ENCODE results near the gene CKS1B.

The CKS1B gene

GRCh38 chr1:154970631-154971340 is 3.7 kb upstream of the CKS1B start, which contains the start of gene SHC1:
TSS of gene SHC1 (minus strand) at chr1:154970747. CDS start at chr1:154970526, 221 bp downstream.
- Mint-ChIP-seq H3K36me3 (ENCODE audit: low read depth) (peaks cover 21% of the 10 kb centered on the region), H3K9me3 (no peaks in the 10 kb centered on the region), H3K27ac (peak within 1 kb of the TSS; percentile 95), H3K4me1 (peaks cover 52% of the 10 kb centered on the region), H3K27me3 (ENCODE audit: low read depth, poor library complexity) (no peaks in the 10 kb centered on the region), H3K4me3 (peak within 1 kb of the TSS; percentile 88)
- peak; percentile 91 for DNase-seq
- no peak for TF ChIP-seq CTCF (IDR thresholded peaks at IDR 0.05)

GRCh38 chr1:154971341-154971998 is 3.0 kb upstream of the CKS1B start:
- no peak for DNase-seq
- no peak for TF ChIP-seq CTCF (IDR thresholded peaks at IDR 0.05)
- Mint-ChIP-seq H3K36me3 (ENCODE audit: low read depth) (peaks cover 20% of the 10 kb centered on the region), H3K4me1 (peaks cover 52% of the 10 kb centered on the region), H3K27me3 (ENCODE audit: low read depth, poor library complexity) (no peaks in the 10 kb centered on the region), H3K27ac (peak overlapping the region; percentile 95), H3K4me3 (peak overlapping the region; percentile 88), H3K9me3 (no peaks in the 10 kb centered on the region)

GRCh38 chr1:154972213-154972516 is 2.3 kb upstream of the CKS1B start:
- no peak for DNase-seq
- TF ChIP-seq CTCF (IDR thresholded peaks at IDR 0.05): no peak
- Mint-ChIP-seq H3K27me3 (ENCODE audit: low read depth, poor library complexity) (no peaks in the 10 kb centered on the region), H3K9me3 (no peaks in the 10 kb centered on the region), H3K36me3 (ENCODE audit: low read depth) (peaks cover 13% of the 10 kb centered on the region), H3K27ac (no peak overlapping the region), H3K4me1 (peaks cover 50% of the 10 kb centered on the region), H3K4me3 (no peak overlapping the region)

GRCh38 chr1:154972517-154973343 is 1.8 kb upstream of the CKS1B start:
- Mint-ChIP-seq H3K4me1 (peaks cover 47% of the 10 kb centered on the region), H3K27me3 (ENCODE audit: low read depth, poor library complexity) (no peaks in the 10 kb centered on the region), H3K9me3 (no peaks in the 10 kb centered on the region), H3K4me3 (no peak overlapping the region), H3K36me3 (ENCODE audit: low read depth) (peaks cover 11% of the 10 kb centered on the region), H3K27ac (no peak overlapping the region)
- TF ChIP-seq CTCF (IDR thresholded peaks at IDR 0.05): no peak
- DNase-seq: peak; percentile 61

- H3K27ac Mint-ChIP-seq: no peak overlapping the region
- H3K4me3 Mint-ChIP-seq: no peak overlapping the region
- H3K36me3 Mint-ChIP-seq (ENCODE audit: low read depth): peaks cover 8% of the 10 kb centered on the region
- peaks cover 39% of the 10 kb centered on the region for H3K4me1 Mint-ChIP-seq
- H3K27me3 Mint-ChIP-seq (ENCODE audit: low read depth, poor library complexity): no peaks in the 10 kb centered on the region
- no peaks in the 10 kb centered on the region for H3K9me3 Mint-ChIP-seq
- no peak for TF ChIP-seq CTCF (IDR thresholded peaks at IDR 0.05)
- DNase-seq: peak; percentile 97
Observed at GRCh38 chr1:154973344-154974101, 958 bp upstream of the CKS1B start.
